Lung (tissue), 12 donors: ENCODE results near the gene OPCML. TPM values are rescaled to one million over a fixed set of nuclear protein-coding genes. Genes with fewer than 3 reads are reported as not detected.
A peak's percentile ranks its signal among the peaks of the same experiment; 100 is the strongest.

Experiments
- ATAC-seq: fragments of 200-7000 bp; cut with Tn5 transposase; one replicate; pipeline ENCODE4 v1.9.1; 2020; ENCODE audit warnings: moderate number of reproducible peaks; ENCODE audit not compliant: insufficient read depth, low FRiP score
- DNase-seq, 3 donors: peaks; one replicate each; pipeline ENCODE4 v3.0.0-alpha.2; 2013 to 2017
- H3K27ac ChIP-seq, 2 donors: one replicate each; pipeline ENCODE4 v1.5.1; 2013; ENCODE audit warnings: mild to moderate bottlenecking in 2 of 2, moderate library complexity in 2 of 2, control low read depth in 1 of 2, inconsistent platforms in 1 of 2, low read depth in 1 of 2, low read length in 1 of 2
- H3K27me3 ChIP-seq, 3 donors: one replicate each; pipeline ENCODE4 v1.5.1; 2013; ENCODE audit warnings: low read length in 2 of 3; ENCODE audit not compliant: control insufficient read depth in 3 of 3, insufficient read depth in 3 of 3
- H3K36me3 ChIP-seq, 4 donors: one replicate each; pipeline ENCODE4 v1.5.1; 2013; ENCODE audit warnings: low read length in 4 of 4, mild to moderate bottlenecking in 1 of 4, moderate library complexity in 1 of 4; ENCODE audit not compliant: control insufficient read depth in 4 of 4, insufficient read depth in 4 of 4
- H3K4me1 ChIP-seq, 5 donors: one replicate each; pipeline ENCODE4 v1.5.1; 2013; ENCODE audit warnings: low read length in 5 of 5, mild to moderate bottlenecking in 2 of 5, moderate library complexity in 1 of 5; ENCODE audit not compliant: control insufficient read depth in 5 of 5, insufficient read depth in 5 of 5
- H3K4me3 ChIP-seq: one replicate; pipeline ENCODE4 v1.5.1; 2013; ENCODE audit warnings: mild to moderate bottlenecking, control low read depth, moderate library complexity
- H3K9ac ChIP-seq, 2 donors: one replicate each; pipeline ENCODE4 v1.5.1; 2013; ENCODE audit warnings: low read length in 2 of 2, control low read depth in 1 of 2; ENCODE audit not compliant: insufficient read depth in 1 of 2
- H3K9me3 ChIP-seq, 4 donors: one replicate each; pipeline ENCODE4 v1.5.1; 2013; ENCODE audit warnings: low read length in 3 of 4, mild to moderate bottlenecking in 1 of 4, moderate library complexity in 1 of 4; ENCODE audit not compliant: control insufficient read depth in 4 of 4, insufficient read depth in 3 of 4
- WGBS, 2 donors: extraction: QIAGEN DNeasy Blood & Tissue Kit; methylation state at CpG; one replicate each; pipeline ENCODE4 v1.1.7; 2013; 5-methylcytosine and 5-hydroxymethylcytosine counted together
- polyA plus RNA-seq, 2 donors: library from polyadenylated mRNA; stranded (reverse); fragments of 200-250 nt; gene quantifications; one replicate each; pipeline ENCODE4 v1.2.1, GENCODE V29; 2013
- total RNA-seq, 2 donors: library from RNA; depleted of rRNA in 1 of 2; stranded (reverse); fragments of >200 nt in 1 of 2; gene quantifications; one replicate each; pipeline ENCODE4 v1.2.1, GENCODE V29; 2014 to 2021
- TF ChIP-seq, protein P1 (sequence below): IDR thresholded peaks from 2 replicates; pipeline ENCODE4 v1.5.1; 2012; ENCODE audit warnings: mild to moderate bottlenecking; ENCODE audit errors: control extremely low read depth, extremely low read depth
- donor health status: control.
- donor health status: control.
- donor health status: Bipolar disorder and iron deficiency.
- donor health status: healthy.
- donor health status: DM: yes; HTN: yes; CAD: no.

Gene OPCML
- total and polyA plus RNA-seq, 4 donors, result 0.49 to 0.74 TPM; not detected in 2

DNA sequence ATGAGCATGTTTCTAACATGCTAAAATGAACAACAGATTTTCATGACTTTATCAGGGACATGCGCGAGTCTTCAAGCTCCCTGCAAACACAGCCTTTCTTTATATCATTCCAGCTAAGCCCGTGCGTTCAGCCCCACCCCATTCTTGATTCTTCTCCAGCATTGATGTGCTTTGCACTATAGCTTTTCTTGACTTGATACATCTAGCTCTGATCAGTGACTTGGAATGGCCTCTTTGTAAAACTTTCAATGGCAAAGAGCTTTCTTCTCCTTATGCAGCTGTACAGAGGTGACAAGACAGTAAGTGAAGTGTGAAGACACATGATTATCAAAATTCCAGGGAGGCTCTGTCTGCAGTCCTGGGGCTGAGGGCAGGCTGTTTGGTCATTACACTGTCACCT, 561.0 kb downstream of the OPCML start:
- Histone ChIP-seq H3K4me1 (no peaks in the 10 kb centered on the region), H3K27me3 (no peaks in the 10 kb centered on the region), H3K27ac (no peak overlapping the region), H3K4me3 (no peak overlapping the region), H3K9me3 (no peaks in the 10 kb centered on the region), H3K36me3 (no peaks in the 10 kb centered on the region), H3K9ac (no peak overlapping the region)
- TF ChIP-seq, protein P1, sequence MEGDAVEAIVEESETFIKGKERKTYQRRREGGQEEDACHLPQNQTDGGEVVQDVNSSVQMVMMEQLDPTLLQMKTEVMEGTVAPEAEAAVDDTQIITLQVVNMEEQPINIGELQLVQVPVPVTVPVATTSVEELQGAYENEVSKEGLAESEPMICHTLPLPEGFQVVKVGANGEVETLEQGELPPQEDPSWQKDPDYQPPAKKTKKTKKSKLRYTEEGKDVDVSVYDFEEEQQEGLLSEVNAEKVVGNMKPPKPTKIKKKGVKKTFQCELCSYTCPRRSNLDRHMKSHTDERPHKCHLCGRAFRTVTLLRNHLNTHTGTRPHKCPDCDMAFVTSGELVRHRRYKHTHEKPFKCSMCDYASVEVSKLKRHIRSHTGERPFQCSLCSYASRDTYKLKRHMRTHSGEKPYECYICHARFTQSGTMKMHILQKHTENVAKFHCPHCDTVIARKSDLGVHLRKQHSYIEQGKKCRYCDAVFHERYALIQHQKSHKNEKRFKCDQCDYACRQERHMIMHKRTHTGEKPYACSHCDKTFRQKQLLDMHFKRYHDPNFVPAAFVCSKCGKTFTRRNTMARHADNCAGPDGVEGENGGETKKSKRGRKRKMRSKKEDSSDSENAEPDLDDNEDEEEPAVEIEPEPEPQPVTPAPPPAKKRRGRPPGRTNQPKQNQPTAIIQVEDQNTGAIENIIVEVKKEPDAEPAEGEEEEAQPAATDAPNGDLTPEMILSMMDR, result no peak
- no peak for ATAC-seq
- WGBS, 2 donors, result 70 to 87% methylated on average over 4 of the region's 4 CpGs
- DNase-seq, result no peak

DNA sequence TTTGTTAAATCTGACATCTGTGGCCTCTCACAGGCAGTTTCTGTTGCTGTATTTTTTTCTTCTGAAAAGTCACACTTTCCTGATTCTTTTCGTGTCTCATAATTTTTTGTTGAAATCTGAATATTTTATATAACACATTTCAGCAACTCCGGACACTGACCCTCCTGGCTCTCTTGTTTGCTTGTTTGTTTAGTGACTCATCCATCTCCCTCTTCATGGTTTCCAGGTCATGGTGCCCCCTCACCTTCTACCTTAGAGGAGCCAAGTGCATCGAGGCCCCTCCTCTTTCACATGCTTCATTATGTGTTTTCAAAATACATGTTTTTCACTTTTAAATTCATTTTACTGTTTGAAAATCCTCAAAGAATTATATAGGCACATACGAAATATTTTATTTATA, 562.4 kb downstream of the OPCML start:
- DNase-seq, result no peak
- Histone ChIP-seq H3K36me3 (no peaks in the 10 kb centered on the region), H3K9me3 (peaks cover 0 to 3% (median 0%) of the 10 kb centered on the region in 4 donors), H3K9ac (no peak overlapping the region), H3K4me1 (no peaks in the 10 kb centered on the region), H3K27me3 (no peaks in the 10 kb centered on the region), H3K4me3 (no peak overlapping the region), H3K27ac (no peak overlapping the region)
- no peak for ATAC-seq
- WGBS, 2 donors, result 78 to 83% methylated on average over 4 of the region's 4 CpGs
- TF ChIP-seq, protein P1, result no peak

DNA sequence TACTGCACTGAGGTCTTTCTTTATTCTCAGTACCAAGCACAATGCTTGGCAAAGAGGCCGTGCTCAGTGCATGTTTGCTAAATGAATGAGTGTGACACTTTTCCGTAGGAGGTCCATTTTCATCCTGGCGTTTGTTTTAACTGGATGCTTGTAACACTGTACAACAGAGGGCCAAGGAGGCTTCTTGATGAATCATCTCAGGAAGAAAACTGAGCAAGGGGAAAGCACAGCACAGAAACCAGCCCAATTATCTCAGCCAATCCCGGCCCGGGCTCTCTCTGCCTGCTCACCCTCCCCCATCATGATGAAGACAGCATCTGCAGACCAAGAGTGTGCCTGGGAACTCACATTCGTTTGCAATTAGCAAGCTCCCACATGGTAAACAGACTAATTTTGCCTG, 570.3 kb downstream of the OPCML start:
- Histone ChIP-seq H3K27me3 (no peaks in the 10 kb centered on the region), H3K4me3 (no peak overlapping the region), H3K4me1 (no peaks in the 10 kb centered on the region), H3K9me3 (peaks cover 0 to 3% (median 0%) of the 10 kb centered on the region in 4 donors), H3K27ac (no peak overlapping the region), H3K36me3 (no peaks in the 10 kb centered on the region), H3K9ac (no peak overlapping the region)
- TF ChIP-seq, protein P1, result no peak
- WGBS, 2 donors, result 50 to 65% methylated on average over 6 of the region's 6 CpGs
- no peak for DNase-seq
- peak; percentile 37 for ATAC-seq

DNA sequence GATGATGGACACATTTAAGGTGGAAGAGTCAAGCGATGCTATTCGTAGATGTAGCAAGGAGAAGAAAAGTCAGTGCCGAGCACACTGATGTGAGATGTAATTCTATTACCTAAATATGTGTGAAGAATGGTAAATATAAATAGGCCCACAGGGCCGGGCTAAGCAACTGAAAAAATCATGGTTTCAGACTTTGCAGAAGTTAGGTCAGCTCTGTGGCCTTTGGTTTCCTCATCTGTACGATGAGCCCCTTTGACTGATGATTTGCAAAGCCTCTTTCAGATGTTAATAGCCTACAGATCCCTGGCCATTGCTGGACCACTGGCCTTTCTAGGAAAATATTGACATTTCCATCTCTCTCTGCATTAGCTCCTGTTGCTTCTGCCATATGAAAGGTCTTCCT, 570.8 kb downstream of the OPCML start:
- no peak overlapping the region for H3K4me3 ChIP-seq
- no peaks in the 10 kb centered on the region for H3K36me3 ChIP-seq
- no peaks in the 10 kb centered on the region for H3K27me3 ChIP-seq
- WGBS, 2 donors, result 81 to 86% methylated on average over 5 of the region's 5 CpGs
- no peaks in the 10 kb centered on the region for H3K4me1 ChIP-seq
- ATAC-seq (no peak), DNase-seq (no peak)
- H3K9ac ChIP-seq, result no peak overlapping the region
- TF ChIP-seq, protein P1, result no peak
- H3K27ac ChIP-seq, result no peak overlapping the region
- peaks cover 0 to 3% (median 0%) of the 10 kb centered on the region in 4 donors for H3K9me3 ChIP-seq
